Adrenal gland (tissue), 12 donors: ENCODE results near the gene GRID2IP. TPM values are rescaled to one million over a fixed set of nuclear protein-coding genes. Genes with fewer than 3 reads are reported as not detected.
"Not testable (repeated sequence)": the region's sequence is repeated elsewhere in the genome, so short reads cannot be mapped to it uniquely, and the experiment has no call there.

Experiments used
- DNase-seq, 7 donors: peaks; one replicate each; pipeline ENCODE4 v3.0.0-alpha.2; 2019 to 2020
- H3K27ac ChIP-seq, 5 donors: fragments of 200-600 bp; sonication (generic) in 4 of 5; 1 replicate in 3 of 5; 2 replicates in 2 of 5; pipeline versions ENCODE4 v1.5.1 to v1.8.0; 2016 to 2020; ENCODE audit warnings: mild to moderate bottlenecking in 1 of 5
- H3K27me3 ChIP-seq: fragments of 200-600 bp; 2 replicates; pipeline ENCODE4 v1.8.0; 2021
- H3K36me3 ChIP-seq, 2 donors: fragments of 200-600 bp; replicated peaks in 1 of 2; 1 replicate in 1 of 2; 2 replicates in 1 of 2; pipeline versions ENCODE4 v1.5.1 to v1.8.0; 2018 to 2022
- H3K4me1 ChIP-seq, 2 donors: fragments of 200-600 bp; replicated peaks in 1 of 2; 1 replicate in 1 of 2; 2 replicates in 1 of 2; pipeline versions ENCODE4 v1.5.1 to v1.8.0; 2018 to 2021
- H3K4me3 ChIP-seq, 4 donors: fragments of 200-600 bp; sonication (generic) in 3 of 4; one replicate each; pipeline ENCODE4 v1.5.1; 2016 to 2018
- H3K9me3 ChIP-seq, 3 donors: fragments of 200-600 bp; sonication (generic) in 1 of 3; replicated peaks in 1 of 3; 1 replicate in 2 of 3; 2 replicates in 1 of 3; pipeline versions ENCODE4 v1.5.1 to v1.8.0; 2016 to 2021
- CTCF ChIP-seq, 6 experiments: fragments of 450-650 bp in 4 of 6; fragments of 200-600 bp in 2 of 6; sonication (generic) in 1 of 6; IDR thresholded peaks; 1 replicate in 5 of 6; 2 replicates in 1 of 6; pipeline versions ENCODE4 v1.5.1 to v1.8.0; 2016 to 2021; ENCODE audit warnings: antibody characterized with exemption in 6 of 6, mild to moderate bottlenecking in 2 of 6, moderate library complexity in 1 of 6
- POLR2A ChIP-seq, 2 donors: fragments of 450-650 bp; IDR thresholded peaks; one replicate each; pipeline ENCODE4 v1.6.1; 2017; ENCODE audit warnings: antibody characterized with exemption in 2 of 2, mild to moderate bottlenecking in 2 of 2, moderate library complexity in 1 of 2
- WGBS, 4 donors: extraction: QIAGEN DNeasy Blood & Tissue Kit in 2 of 4; methylation state at CpG; one replicate each; pipeline versions ENCODE4 v1.1.5 to v1.1.7; 2013 to 2017; 5-methylcytosine and 5-hydroxymethylcytosine counted together
- intact Hi-C, 2 donors: fragments of 100-400 bp; cut with DNase I; formaldehyde crosslinking; loops; one replicate each; pipeline versions ENCODE4 v1.14.1 to v1.15.0; 2022 to 2023
- polyA plus RNA-seq, 3 donors: library from polyadenylated mRNA; stranded (reverse); fragments of 200-250 nt in 2 of 3; fragments of 350-450 nt in 1 of 3; fragmentation: Illumina TruSeq in 1 of 3; extraction: RNeasy Lipid Tissue Mini Kit (QIAGEN cat#74804) in 1 of 3; gene quantifications; one replicate each; pipeline ENCODE4 v1.2.3, GENCODE V29; 2013 to 2014
- total RNA-seq, 9 donors: library from RNA; depleted of rRNA in 4 of 9; stranded (reverse); fragments of >200 nt in 4 of 9; fragments of 120-200 nt in 1 of 9; fragmentation: NEBNext Ultra II Directional in 1 of 9; extraction: Animal tissue kit (Norgen Biotek cat#: 25700) in 1 of 9; gene quantifications; one replicate each; pipeline versions ENCODE4 v1.1.0 to v1.2.4, GENCODE V29; 2013 to 2023
- donor health status: healthy with polysubstance abuse.
- donor health status: Bipolar disorder and iron deficiency.
- donor health status: DM: yes; HTN: yes; CAD: no.
- donor health status: DM: no; HTN: no; CAD: no.
- donor health status: DM: no; HTN: no; CAD: no.
- donor health status: DM: yes; HTN: yes; CAD: no.

The GRID2IP gene
- total and polyA plus RNA-seq, 12 donors = 0.11 to 1.8 (median 0.91) TPM; not detected in 1

DNA sequence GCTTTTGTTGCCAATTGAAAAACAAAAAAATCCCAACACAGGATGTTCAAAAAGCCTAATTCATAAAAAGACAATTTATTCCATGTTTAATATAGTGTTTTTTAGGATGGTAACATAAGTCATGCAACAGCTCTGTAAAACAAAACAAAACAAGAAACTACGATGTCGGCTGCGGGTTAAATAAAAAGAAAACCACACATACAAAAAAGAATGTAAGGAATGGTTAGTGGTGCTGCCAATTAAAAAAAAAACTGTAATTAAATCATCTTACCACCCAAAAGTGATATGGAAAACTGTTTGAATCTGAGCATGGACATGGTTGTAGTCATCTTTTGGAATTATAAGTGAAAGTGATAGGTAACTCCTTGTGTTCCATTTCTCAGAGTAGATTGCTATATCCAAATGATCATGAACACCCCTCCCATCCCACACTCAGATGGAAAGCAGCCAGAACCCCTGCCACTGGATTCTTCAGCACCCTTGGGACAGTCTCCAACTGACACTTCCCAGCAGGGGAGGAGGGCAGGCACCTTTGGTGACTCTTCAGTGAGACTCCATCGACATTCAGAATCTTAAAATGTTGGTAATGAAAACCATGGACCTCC, 89.2 kb downstream of the GRID2IP start:
- peaks cover 0 to 50% of the 10 kb centered on the region in 2 donors for H3K36me3 ChIP-seq
- 74 to 84% (median 82%) methylated on average over 4 of the region's 4 CpGs for WGBS, 4 donors
- TF ChIP-seq CTCF (IDR thresholded peaks at IDR 0.05) = no peak
- no peak for TF ChIP-seq POLR2A (IDR thresholded peaks at IDR 0.05)
- no peak overlapping the region for H3K4me3 ChIP-seq
- intact Hi-C loops = no loop called here
- no peak for DNase-seq
- H3K9me3 ChIP-seq = no peaks in the 10 kb centered on the region
- no peak overlapping the region for H3K27ac ChIP-seq
- no peaks in the 10 kb centered on the region for H3K4me1 ChIP-seq
- no peaks in the 10 kb centered on the region for H3K27me3 ChIP-seq

GRCh38 chr7:6460990-6461584, 90.2 kb downstream of the GRID2IP start:
- no peak for DNase-seq
- no peak overlapping the region for H3K4me3 ChIP-seq
- 91 to 96% (median 93%) methylated on average over 7 to 11 of the region's 11 CpGs for WGBS, 4 donors
- H3K4me1 ChIP-seq = no peaks in the 10 kb centered on the region
- H3K27ac ChIP-seq = no peak overlapping the region
- no peaks in the 10 kb centered on the region for H3K27me3 ChIP-seq
- TF ChIP-seq CTCF (IDR thresholded peaks at IDR 0.05) (no peak), POLR2A (IDR thresholded peaks at IDR 0.05) (no peak)
- no peaks in the 10 kb centered on the region for H3K9me3 ChIP-seq
- intact Hi-C loops = no loop called here
- H3K36me3 ChIP-seq = peaks cover 0 to 40% of the 10 kb centered on the region in 2 donors

GRCh38 chr7:6460303-6460702, 91.0 kb downstream of the GRID2IP start:
- peaks cover 0 to 32% of the 10 kb centered on the region in 2 donors for H3K36me3 ChIP-seq
- TF ChIP-seq POLR2A (IDR thresholded peaks at IDR 0.05) = no peak
- H3K27me3 ChIP-seq = no peaks in the 10 kb centered on the region
- no peak overlapping the region for H3K27ac ChIP-seq
- no peaks in the 10 kb centered on the region for H3K4me1 ChIP-seq
- H3K9me3 ChIP-seq = no peaks in the 10 kb centered on the region
- intact Hi-C loops = no loop called here
- no peak overlapping the region for H3K4me3 ChIP-seq
- no peak for DNase-seq
- WGBS, 4 donors = 78 to 87% (median 85%) methylated on average over 6 of the region's 6 CpGs

DNA sequence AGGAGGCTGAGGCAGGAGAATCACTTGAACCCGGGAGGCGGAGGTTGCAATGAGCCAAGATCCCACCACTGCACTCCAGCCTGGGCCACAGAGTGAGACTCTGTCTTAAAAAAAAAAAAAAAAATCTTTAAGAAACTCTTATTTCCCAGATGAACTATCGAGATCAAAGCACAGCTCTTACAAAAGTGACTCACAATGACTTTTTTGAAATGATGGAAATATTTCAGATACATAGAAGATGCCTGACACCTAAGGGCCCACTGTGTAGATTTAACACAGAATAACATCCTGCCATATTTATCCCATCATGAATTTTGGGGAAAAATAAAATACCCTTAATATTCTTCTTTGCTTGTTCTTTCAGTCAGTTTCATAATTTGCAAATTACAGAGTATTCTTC, 92.6 kb downstream of the GRID2IP start:
- H3K27ac ChIP-seq, H3K4me3 ChIP-seq, H3K9me3 ChIP-seq, DNase-seq, H3K4me1 ChIP-seq, H3K27me3 ChIP-seq, intact Hi-C loops: not testable (repeated sequence)
- 75 to 89% (median 80%) methylated on average over 3 of the region's 3 CpGs for WGBS, 4 donors
- peaks cover 0 to 28% of the 10 kb centered on the region in 2 donors for H3K36me3 ChIP-seq

DNA sequence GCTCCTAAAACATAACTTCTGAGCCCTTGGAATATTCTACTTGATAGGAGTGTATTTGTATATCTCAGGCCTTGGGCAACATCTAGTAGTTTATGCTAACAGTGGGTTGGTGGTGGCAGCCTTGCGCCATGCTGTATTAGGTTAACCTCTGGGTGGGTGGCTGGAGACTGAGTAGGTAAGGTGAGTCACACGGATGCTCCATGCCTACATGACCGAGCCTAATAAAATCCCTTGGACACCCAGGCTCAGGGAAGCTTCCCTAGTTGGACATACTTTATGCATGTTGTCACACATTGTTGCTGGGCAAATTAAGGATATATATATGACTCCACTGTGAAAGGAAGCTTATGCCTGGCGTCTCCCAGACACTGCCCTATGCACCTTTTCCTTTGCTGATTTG, 97.5 kb downstream of the GRID2IP start:
- no peak for DNase-seq
- no peaks in the 10 kb centered on the region for H3K27me3 ChIP-seq
- intact Hi-C loops = no loop called here
- H3K27ac ChIP-seq = no peak overlapping the region
- TF ChIP-seq POLR2A (IDR thresholded peaks at IDR 0.05) = no peak
- TF ChIP-seq CTCF (IDR thresholded peaks at IDR 0.05) = no peak
- no peak overlapping the region for H3K4me3 ChIP-seq
- WGBS, 4 donors = 76 to 88% (median 83%) methylated on average over 3 to 4 of the region's 4 CpGs
- H3K4me1 ChIP-seq = peaks cover 0 to 5% of the 10 kb centered on the region in 2 donors
- no peaks in the 10 kb centered on the region for H3K36me3 ChIP-seq
- H3K9me3 ChIP-seq = no peaks in the 10 kb centered on the region
